ENCODE results near the gene FAM98C. TPM values are rescaled to one million over a fixed set of nuclear protein-coding genes. Genes with fewer than 3 reads are reported as not detected.

Gene FAM98C
- total and polyA plus RNA-seq, 2 of the 13 experiments (the other 11 are each of a cell fraction or from before 2014, with no cell fraction given): 10.0 to 11.5 TPM

DNA sequence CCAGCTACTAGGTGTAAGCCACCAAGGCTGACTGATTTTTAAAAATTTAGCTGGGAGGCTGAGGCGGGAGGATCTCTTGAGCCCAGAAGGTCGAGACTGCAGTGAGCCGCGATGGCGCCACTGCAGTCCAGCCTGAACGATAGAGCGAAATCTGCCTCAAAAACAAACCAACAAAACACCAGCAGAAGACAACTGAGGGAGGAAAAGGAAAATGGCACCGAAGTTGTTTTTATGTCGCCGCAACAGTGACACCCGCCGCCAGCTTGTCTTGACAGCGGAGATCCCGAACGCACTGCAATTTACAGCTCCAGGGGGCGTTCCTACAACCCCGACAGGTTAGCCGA, 298 bp upstream of the FAM98C start (continued):
- TF ChIP-seq, protein P1, sequence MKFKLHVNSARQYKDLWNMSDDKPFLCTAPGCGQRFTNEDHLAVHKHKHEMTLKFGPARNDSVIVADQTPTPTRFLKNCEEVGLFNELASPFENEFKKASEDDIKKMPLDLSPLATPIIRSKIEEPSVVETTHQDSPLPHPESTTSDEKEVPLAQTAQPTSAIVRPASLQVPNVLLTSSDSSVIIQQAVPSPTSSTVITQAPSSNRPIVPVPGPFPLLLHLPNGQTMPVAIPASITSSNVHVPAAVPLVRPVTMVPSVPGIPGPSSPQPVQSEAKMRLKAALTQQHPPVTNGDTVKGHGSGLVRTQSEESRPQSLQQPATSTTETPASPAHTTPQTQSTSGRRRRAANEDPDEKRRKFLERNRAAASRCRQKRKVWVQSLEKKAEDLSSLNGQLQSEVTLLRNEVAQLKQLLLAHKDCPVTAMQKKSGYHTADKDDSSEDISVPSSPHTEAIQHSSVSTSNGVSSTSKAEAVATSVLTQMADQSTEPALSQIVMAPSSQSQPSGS (CRISPR knock-in tag; IDR thresholded peaks at IDR 0.05): no peak
- TF ChIP-seq ZMYM3 (CRISPR knock-in tag; IDR thresholded peaks at IDR 0.05): peak; percentile 52; the same call in 1 of the 2 replicates
- TF ChIP-seq CREM (IDR thresholded peaks at IDR 0.05): 0 out of 2 replicates have a peak, but pooled peaks have one; percentile 18
- no peak for TF ChIP-seq CREM (CRISPR knock-in tag; IDR thresholded peaks at IDR 0.05)
- TF ChIP-seq, protein P2, sequence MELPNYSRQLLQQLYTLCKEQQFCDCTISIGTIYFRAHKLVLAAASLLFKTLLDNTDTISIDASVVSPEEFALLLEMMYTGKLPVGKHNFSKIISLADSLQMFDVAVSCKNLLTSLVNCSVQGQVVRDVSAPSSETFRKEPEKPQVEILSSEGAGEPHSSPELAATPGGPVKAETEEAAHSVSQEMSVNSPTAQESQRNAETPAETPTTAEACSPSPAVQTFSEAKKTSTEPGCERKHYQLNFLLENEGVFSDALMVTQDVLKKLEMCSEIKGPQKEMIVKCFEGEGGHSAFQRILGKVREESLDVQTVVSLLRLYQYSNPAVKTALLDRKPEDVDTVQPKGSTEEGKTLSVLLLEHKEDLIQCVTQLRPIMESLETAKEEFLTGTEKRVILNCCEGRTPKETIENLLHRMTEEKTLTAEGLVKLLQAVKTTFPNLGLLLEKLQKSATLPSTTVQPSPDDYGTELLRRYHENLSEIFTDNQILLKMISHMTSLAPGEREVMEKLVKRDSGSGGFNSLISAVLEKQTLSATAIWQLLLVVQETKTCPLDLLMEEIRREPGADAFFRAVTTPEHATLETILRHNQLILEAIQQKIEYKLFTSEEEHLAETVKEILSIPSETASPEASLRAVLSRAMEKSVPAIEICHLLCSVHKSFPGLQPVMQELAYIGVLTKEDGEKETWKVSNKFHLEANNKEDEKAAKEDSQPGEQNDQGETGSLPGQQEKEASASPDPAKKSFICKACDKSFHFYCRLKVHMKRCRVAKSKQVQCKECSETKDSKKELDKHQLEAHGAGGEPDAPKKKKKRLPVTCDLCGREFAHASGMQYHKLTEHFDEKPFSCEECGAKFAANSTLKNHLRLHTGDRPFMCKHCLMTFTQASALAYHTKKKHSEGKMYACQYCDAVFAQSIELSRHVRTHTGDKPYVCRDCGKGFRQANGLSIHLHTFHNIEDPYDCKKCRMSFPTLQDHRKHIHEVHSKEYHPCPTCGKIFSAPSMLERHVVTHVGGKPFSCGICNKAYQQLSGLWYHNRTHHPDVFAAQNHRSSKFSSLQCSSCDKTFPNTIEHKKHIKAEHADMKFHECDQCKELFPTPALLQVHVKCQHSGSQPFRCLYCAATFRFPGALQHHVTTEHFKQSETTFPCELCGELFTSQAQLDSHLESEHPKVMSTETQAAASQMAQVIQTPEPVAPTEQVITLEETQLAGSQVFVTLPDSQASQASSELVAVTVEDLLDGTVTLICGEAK (IDR thresholded peaks at IDR 0.05): no peak
- TF ChIP-seq, protein P2 (CRISPR knock-in tag; IDR thresholded peaks at IDR 0.05): no peak
- TF ChIP-seq ZNF564 (CRISPR knock-in tag; IDR thresholded peaks at IDR 0.05): no peak
- no peak for TF ChIP-seq GATAD1 (CRISPR knock-in tag; IDR thresholded peaks at IDR 0.05)
- 0 out of 2 replicates have a peak, but pooled peaks have one; percentile 0 for TF ChIP-seq ZNF335 (CRISPR knock-in tag; IDR thresholded peaks at IDR 0.05)
- TF ChIP-seq RCOR2 (CRISPR knock-in tag; IDR thresholded peaks at IDR 0.05): 0 out of 2 replicates have a peak, but pooled peaks have one; percentile 9
- TF ChIP-seq ZFP36L2 (CRISPR knock-in tag; IDR thresholded peaks at IDR 0.05): no peak
- TF ChIP-seq GATAD2A (CRISPR knock-in tag; IDR thresholded peaks at IDR 0.05): 0 out of 2 replicates have a peak, but pooled peaks have one; percentile 25
- TF ChIP-seq ZNF441 (CRISPR knock-in tag; IDR thresholded peaks at IDR 0.05; ENCODE audit: borderline replicate concordance): no peak
- TF ChIP-seq TSC22D2 (CRISPR knock-in tag; IDR thresholded peaks at IDR 0.05; ENCODE audit: borderline replicate concordance): no peak
- TF ChIP-seq SRF (IDR thresholded peaks at IDR 0.05; ENCODE audit: low read depth, low read length): no peak
- TF ChIP-seq ZNF770 (CRISPR knock-in tag; IDR thresholded peaks at IDR 0.05): peak; percentile 91
- TF ChIP-seq ZNF468 (CRISPR knock-in tag; IDR thresholded peaks at IDR 0.05): no peak
- TF ChIP-seq ZNF143 (CRISPR knock-in tag; IDR thresholded peaks at IDR 0.05): no peak
- no peak for TF ChIP-seq HNRNPLL (IDR thresholded peaks at IDR 0.05; ENCODE audit: low read depth, low read length, poor library complexity, severe bottlenecking)
- TF ChIP-seq ATF1 (CRISPR knock-in tag; IDR thresholded peaks at IDR 0.05): no peak
- no peak for TF ChIP-seq ZNF430 (CRISPR knock-in tag; IDR thresholded peaks at IDR 0.05)
